AG20443 (cell line): ENCODE results near the gene MTCH1.
"Not testable (repeated sequence)": the region's sequence is repeated elsewhere in the genome, so short reads cannot be mapped to it uniquely, and the experiment has no call there.

Experiments
- DNase-seq: peaks from one replicate; pipeline ENCODE4 v3.0.0; 2012; ENCODE audit warnings: low spot score, mixed read lengths

MTCH1 gene

GRCh38 chr6:36954262-36954931, 31.6 kb downstream of the MTCH1 start, which contains the start of gene PI16:
Gene PI16, plus strand, starts transcription at chr6:36954738. Its CDS starts 23 bp downstream, at chr6:36954761.
- no peak for DNase-seq

GRCh38 chr6:36953931-36954261, 32.1 kb downstream of the MTCH1 start:
- no peak for DNase-seq

GRCh38 chr6:36949636-36950035, 36.4 kb downstream of the MTCH1 start:
- no peak for DNase-seq

- not testable (repeated sequence) for DNase-seq
Measured at GRCh38 chr6:36949076-36949475, 36.9 kb downstream of the MTCH1 start.

- peak; percentile 4 for DNase-seq
Measured at GRCh38 chr6:36947570-36948351, 38.2 kb downstream of the MTCH1 start.

- DNase-seq: no peak
Measured at GRCh38 chr6:36946526-36946925, 39.5 kb downstream of the MTCH1 start.

- DNase-seq: no peak
Measured at GRCh38 chr6:36945301-36945700, 40.7 kb downstream of the MTCH1 start.

- DNase-seq: no peak
Measured at GRCh38 chr6:36944650-36945049, 41.3 kb downstream of the MTCH1 start.

- not testable (repeated sequence) for DNase-seq
Measured at GRCh38 chr6:36942329-36942728, 43.7 kb downstream of the MTCH1 start.

- DNase-seq: not testable (repeated sequence)
Measured at GRCh38 chr6:36941561-36941960, 44.4 kb downstream of the MTCH1 start.

GRCh38 chr6:36940027-36940426, 46.0 kb downstream of the MTCH1 start:
- DNase-seq: no peak

- not testable (repeated sequence) for DNase-seq
Measured at GRCh38 chr6:36939005-36939404, 47.0 kb downstream of the MTCH1 start.

- DNase-seq: peak; percentile 76
Measured at GRCh38 chr6:36938536-36938935, 47.5 kb downstream of the MTCH1 start.

- DNase-seq: no peak
Measured at GRCh38 chr6:36937896-36938295, 48.1 kb downstream of the MTCH1 start.

GRCh38 chr6:36936824-36937223, 49.2 kb downstream of the MTCH1 start:
- no peak for DNase-seq

GRCh38 chr6:36934901-36935300, 51.1 kb downstream of the MTCH1 start:
- no peak for DNase-seq

- no peak for DNase-seq
Measured at GRCh38 chr6:36933519-36933918, 52.5 kb downstream of the MTCH1 start.

GRCh38 chr6:36933102-36933501, 52.9 kb downstream of the MTCH1 start:
- DNase-seq: no peak

GRCh38 chr6:36930483-36930882, 55.5 kb downstream of the MTCH1 start:
- DNase-seq: peak; percentile 56

- DNase-seq: peak; percentile 54
Measured at GRCh38 chr6:36929607-36930006, 56.4 kb downstream of the MTCH1 start.

GRCh38 chr6:36929152-36929551, 56.8 kb downstream of the MTCH1 start:
- DNase-seq: no peak

GRCh38 chr6:36928547-36928918, 57.5 kb downstream of the MTCH1 start:
- DNase-seq: no peak

GRCh38 chr6:36927691-36928546, 58.1 kb downstream of the MTCH1 start:
- DNase-seq: peak; percentile 63
